ENCODE results near the gene TMED1.
"Not testable (repeated sequence)": the region's sequence is repeated elsewhere in the genome, so short reads cannot be mapped to it uniquely, and the experiment has no call there.

Gene TMED1

DNA sequence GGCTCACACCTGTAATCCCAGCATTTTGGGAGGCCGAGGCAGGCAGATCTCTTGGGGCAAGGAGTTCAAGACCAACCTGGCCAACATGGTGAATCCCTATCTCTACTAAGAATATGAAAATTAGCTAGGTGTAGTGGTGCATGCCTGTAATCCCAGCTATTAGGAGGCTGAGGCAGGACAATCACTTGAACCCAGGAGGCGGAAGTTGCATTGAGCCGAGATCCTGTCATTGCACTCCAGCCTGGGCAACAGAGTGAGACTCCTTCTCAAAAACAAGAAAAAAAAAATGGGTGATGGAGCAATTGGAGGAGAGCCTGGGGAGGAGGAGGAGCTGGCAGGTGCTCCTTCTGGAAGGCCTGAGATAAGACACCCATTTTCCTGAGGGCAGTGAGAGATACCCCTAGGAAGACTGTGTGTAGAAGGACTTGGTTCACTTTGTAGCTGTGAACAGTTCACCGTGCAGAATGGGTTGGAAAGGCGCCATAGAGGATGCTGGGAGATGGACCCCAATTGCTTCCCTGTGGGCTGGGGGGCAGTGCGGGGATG is 26.6 kb upstream of the TMED1 start:
- no peak for DNase-seq (ENCODE audit: low read depth in 2 of 2)

DNA sequence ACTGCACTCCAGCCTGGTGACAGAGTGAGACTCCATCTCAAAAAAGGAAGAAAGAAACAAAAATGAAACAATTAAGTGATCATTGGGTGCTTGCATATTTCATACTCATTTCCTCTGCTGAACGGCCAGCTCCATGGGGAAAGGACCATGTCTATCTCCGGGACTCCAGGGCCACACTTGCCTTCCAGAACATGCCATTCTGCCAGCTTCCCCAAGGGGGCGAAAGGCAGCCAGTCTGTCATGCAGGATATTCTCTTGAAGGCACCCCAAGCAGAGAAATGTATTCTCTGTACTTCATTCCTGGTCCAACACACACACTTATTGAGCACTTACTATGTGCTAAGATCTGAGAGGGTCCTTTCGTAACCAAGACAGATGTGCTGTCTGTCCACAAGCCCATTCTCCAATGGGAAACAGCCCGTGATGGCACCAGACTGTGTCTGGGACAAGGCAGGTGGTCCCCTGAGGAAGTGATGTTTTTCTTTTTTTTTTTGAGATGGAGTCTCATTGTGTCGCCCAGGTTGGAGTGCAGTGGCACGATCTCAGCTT is 25.2 kb upstream of the TMED1 start:
- no peak for DNase-seq (ENCODE audit: low read depth in 2 of 2)

DNA sequence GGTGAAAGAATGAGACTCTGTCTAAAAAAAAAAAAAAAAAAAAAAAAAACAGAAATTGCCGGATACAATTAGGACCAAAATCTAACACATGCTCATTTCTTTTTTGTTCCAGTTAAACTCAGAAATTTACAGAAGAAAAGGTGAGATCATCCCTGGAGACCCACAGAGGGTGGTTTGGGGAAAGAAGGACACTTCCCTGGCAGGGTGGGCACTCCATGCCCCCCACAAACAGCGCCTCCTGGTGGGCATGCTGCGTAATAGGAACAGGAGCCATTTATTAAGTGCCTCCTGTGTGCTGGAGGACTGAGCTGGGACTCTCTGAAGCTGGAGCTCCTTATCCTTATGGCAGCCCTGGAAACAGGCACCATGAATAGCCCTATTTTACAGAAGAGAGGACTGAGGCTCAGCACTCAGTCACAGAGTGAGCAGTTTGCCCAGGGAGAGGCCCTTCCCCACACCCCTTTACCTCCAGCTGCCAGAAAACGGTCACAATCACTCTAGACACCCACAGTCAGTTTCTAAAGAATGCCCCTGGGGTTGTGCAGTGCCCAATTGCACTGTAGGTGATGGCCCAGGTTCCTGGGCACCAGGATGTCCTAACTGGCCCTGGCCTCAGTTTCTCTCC is 22.3 kb upstream of the TMED1 start:
- DNase-seq (ENCODE audit: low read depth in 2 of 2), result no peak

DNA sequence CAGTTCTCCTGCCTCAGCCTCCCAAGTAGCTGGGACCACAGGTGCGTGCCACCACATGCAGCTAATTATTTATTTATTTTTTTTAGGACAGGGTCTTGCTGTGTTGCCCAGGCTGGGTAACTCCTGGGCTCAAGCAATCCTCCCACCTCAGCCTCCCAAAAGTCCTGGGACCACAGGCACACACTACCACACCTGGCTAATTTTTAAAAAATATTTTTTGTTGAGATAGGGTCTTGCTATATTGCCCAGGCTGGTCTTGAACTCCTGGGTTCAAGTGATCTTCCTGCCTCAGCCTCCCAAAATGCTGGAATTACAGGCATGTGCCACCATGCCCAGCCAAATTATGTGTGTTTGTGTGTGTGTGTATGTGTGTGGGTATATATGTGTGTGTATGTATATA is 20.9 kb upstream of the TMED1 start:
- not testable (repeated sequence) for DNase-seq (ENCODE audit: low read depth in 2 of 2)

DNA sequence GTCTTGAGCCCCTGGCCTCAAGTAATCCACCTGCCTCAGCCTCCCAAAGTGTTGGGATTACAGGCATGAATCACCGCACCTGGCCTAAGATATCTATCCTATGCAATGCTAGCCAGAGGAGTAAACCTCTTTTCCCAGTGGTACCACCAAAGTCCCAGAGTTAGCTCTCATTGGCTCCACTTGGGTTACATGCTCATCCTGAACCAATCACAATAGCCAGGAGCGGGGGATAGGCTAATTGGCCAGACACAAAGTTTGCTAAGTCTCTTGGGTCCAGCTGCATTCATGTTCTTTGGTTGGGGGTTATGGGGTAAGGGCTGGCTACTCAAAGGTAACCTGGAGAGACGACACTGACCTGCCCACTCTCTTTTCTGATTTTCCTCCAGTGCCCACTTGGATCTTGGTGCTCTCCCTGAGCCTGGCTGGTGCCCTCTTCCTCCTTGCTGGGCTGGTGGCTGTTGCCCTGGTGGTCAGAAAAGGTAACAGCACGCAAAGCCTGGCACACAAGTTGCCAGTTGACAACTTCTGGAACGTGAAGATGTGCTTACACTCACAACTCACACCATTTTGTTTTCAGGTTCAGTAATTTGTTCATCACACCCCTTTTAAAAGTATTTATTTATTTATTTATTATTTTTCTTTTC is 20.0 kb upstream of the TMED1 start:
- DNase-seq (ENCODE audit: low read depth in 2 of 2), result no peak

DNA sequence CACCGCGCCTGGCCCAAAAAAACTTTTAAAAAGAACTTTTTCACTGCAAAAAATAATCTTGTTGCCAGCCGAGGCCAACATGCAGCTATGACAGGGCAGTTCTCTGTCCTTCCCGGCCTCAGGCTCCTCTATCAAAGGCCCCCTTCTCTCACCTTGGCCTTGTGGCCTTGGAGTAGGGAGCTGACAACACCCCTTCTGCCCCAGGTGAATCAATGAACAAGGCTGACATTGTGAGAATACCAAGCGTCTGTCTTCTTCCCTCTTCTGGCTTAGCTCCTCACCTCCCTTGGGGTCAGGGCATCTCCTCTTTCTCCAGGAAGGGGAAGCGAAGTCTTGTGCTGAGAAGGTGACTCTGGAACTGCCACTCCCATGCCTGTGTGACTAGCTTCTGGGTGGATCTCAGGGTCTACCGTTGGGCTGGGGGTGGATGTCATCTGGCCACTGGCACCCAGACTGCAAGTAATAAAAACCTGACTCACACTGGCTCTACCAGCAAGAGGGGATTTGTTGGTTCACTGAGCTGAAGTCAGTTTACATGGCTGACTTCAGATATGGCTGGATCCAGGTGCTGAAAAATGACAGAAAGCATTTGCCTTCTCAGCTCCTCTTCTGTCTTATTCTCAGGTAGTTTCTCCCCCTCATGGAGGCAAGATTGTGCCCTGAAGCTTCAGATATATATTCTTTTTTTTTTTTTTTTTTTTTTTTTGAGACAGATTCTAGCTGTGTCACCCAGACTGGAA is 18.5 kb upstream of the TMED1 start:
- DNase-seq (ENCODE audit: low read depth in 2 of 2), result no peak

DNA sequence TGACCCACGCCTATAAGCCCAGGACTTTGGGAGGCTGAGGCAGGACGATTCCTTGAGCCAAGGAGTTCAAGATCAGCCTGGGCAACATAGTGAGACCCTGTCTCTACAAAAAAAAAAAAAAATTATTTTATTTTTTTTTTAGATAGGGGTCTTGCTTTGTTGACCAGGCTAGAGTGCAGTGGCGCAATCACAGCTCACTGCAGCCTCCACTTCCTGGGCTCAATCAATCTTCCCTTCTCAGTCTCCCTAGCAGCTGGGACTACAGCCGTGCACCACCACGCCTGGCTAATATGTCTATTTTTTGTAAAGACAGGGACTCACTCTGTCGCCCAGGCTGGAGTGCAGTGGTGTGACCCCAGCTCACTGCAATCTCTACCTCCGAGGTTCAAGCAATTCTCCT is 16.9 kb upstream of the TMED1 start:
- DNase-seq (ENCODE audit: low read depth in 2 of 2), result no peak

DNA sequence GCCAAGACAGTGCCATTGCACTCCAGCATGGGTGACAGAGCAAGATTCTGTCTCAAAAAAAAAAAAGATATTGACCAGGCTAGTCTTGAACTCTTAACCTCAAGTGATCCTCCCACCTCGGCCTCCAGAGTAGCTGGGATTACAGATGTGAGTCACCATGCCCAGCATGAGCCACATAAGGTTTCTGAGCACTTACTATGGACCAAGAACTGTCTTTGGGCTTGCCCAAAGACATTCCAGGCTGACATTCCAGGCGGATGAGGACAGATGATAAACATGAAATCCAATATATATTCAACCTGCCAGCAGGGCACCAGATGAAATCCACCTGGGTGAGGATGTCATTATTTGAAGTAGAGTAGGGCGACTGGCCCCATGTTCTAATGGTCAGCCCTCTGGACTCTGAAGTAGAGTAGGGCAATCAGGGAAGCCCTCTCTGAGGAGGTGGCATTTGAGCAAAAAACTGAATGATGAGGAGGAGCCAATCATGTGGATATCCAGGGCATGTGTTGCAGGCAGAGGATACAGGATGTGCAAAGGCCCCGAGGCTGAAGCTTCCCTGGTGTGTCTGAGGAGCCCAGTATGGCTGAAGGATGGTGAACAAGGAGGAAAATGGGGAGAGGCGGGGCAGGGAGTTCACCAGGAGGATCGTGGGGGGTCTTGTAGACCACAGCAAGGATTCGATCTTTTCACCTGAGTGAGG is 16.2 kb upstream of the TMED1 start:
- DNase-seq (ENCODE audit: low read depth in 2 of 2), result no peak

DNA sequence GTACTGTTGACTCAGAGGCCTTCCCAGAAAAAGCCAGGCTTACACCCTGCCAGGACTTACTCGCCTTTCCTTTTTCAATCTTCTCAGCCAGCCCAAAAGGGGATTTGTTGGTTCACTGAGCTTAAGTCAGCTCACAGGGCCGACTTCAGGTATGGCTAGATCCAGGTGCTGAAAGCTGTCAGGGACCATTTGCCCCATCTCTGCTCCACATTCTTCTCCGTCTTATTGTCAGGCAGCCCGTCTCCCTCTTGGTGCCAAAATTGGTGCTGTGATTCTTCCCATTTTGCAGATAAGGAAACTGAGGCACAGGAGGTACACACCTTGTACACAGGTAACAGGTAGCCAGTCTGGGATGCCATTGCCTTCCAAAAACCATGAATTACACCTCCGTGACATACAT is 14.6 kb upstream of the TMED1 start:
- DNase-seq (ENCODE audit: low read depth in 2 of 2), result no peak

DNA sequence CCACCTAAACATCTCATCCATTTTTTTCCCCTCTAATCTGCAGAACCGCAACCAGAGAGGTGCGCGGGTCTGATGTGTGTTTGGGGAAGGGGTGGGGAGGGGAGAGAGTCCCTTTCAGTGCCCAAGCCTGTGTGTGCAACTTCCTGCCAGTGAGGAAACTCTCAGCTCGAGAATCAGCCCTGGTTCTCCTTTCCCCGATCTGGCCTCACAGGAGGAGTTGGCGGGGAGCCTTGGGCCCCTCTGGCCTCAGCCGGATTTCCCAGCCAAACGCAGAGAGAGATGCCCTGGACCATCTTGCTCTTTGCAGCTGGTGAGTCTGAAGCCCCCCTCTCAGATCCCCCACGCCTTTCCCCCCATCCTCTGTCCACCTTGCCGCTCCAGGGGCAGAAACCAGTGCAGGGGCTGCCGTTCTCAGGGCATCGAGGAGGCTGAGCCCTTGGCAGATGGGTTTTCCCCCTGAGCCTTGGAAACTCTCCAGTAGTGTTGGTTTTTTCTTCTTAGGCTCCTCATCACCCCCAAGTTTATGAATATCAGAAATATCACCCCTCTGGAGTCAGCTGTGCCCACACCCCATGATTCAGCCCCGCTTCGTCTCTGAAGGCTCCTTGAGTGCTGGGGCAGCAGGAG is 12.3 kb upstream of the TMED1 start, which contains the start of gene C19orf38:
Gene C19orf38, plus strand, starts transcription at position 186 of the 627 bp plus-strand sequence. Its CDS starts 94 bp downstream, at position 280.
- DNase-seq (ENCODE audit: low read depth in 2 of 2), result no peak

DNA sequence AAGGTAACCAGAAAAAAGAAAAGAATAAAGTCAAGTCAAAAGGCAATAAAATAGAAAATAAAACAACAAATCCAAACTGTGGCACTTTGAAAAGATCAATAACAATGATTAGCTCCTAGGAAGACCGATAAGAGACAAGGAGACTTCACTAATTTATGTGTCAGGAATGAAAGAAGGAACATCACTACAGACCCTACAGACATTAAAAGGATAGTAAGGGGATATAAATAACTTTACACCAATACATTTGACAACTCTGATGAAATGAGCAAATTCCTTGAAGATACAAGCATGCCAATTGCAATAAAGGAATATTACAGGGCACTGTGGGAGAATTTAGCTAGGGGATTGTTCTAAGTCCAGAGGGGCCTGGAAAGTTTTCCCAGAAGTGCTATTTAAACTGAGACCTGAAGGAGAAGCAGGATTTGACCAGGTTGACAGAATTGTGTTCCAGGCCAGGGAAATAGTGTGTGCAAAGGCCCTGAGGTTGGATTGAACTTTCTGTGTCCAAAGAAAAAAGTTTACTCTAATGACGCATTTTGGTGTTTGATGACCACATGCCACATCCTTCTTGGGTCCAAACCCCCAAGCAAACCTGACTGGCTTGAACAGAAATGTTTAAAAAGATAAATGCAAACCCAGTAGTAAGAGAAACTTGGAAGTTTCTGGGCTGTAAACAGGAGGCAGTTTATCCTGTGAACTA is 10.6 kb upstream of the TMED1 start:
- no peak for DNase-seq (ENCODE audit: low read depth in 2 of 2)

DNA sequence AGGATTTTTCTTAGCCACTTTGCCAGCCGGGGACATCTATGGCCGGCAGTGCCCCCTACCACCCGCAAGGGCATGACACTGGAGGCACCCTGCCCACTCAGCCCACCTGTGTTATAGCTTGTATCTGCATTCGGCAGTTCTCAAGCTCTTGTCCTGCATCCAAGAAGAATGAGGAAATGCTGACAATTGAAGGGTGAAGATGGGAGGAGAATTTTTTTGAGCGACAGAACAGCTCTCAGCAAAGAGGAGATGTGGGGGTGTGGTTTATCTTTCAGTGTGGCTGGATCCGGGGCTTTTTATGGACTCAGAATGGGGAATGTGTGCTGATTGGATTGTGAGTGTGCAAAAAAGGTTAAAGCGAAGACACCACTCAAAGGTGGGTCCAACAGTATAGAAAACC is 6.8 kb upstream of the TMED1 start:
- no peak for DNase-seq (ENCODE audit: low read depth in 2 of 2)

DNA sequence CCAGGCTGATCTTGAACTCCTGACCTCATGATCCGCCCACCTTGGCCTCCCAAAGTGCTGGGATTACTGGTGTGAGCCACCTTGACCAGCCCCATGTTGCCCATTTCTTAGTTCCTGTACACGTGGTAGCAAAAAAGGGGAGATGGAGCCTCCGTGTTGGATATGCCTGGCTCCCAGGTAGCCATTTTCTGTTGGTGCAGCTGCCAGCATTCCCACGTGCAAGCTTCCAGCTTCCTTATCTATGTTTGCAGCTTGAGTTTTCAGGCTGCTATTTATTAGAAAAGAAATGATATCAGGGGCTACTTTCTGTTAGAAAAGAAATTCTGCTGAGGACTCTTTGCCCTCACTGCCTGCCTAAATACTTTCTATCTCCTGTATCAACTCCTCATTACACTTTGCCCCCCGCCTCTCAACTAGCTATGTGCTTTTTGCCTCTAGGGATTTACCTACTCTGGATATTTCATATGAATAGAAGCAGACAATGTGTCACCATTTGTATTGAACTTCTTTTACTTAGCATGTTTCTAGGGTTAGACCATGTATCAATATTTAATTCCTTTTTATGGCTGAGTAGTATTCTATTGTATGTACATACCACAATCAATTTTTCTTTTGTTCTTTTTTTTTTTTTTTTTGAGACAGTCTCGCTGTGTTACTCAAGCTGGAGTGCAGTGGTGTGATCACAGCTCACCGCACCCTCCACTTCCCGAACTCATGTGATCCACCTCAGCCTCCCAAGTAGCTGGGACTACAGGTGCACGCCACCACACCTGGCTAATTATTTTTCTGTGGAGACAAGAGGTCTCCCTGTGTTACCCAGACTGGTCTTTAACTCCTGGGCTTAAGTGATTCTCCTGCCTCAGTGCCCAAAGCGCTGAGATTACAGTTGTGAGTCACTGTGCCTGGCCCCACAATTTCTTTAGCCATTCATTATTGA is 3.4 kb upstream of the TMED1 start:
- no peak for DNase-seq (ENCODE audit: low read depth in 2 of 2)

DNA sequence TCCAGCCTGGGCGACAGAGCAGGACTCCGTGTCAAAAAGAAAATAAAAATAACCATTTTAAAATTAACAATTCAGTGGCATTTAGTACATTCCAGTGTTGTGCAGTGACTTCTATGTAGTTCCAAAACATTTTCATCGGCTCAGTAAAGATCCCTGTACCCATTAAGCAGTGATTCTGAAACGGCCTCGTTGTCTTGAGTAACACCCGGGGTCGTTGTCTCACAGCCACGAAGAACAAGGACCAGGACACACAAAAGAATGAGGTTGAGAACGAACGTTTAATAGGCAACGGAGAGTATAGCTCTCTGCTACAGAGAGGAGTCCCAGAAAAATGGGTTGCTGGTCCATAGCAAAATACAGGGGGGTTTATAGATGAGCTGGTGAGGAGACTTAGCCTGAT is 2.4 kb upstream of the TMED1 start:
- no peak for DNase-seq (ENCODE audit: low read depth in 2 of 2)

DNA sequence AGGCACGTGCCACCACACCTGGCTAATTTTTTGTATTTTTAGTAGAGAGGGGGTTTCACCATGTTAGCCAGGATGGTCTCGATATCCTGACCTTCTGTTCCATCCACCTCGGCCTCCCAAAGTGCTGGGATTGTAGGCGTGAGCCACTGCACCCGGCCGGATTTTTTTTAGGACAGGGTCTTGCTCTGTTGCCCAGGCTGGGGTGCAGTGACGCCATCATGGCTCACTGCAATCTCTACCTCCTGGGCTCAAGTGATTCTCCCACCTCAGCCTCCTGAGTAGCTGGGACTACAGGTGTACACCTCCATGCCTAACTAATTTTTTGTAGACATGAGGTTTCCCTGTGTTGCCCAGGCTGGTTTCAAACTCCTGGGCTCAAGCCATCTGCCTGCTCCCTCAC is 1.6 kb upstream of the TMED1 start:
- not testable (repeated sequence) for DNase-seq (ENCODE audit: low read depth in 2 of 2)

DNA sequence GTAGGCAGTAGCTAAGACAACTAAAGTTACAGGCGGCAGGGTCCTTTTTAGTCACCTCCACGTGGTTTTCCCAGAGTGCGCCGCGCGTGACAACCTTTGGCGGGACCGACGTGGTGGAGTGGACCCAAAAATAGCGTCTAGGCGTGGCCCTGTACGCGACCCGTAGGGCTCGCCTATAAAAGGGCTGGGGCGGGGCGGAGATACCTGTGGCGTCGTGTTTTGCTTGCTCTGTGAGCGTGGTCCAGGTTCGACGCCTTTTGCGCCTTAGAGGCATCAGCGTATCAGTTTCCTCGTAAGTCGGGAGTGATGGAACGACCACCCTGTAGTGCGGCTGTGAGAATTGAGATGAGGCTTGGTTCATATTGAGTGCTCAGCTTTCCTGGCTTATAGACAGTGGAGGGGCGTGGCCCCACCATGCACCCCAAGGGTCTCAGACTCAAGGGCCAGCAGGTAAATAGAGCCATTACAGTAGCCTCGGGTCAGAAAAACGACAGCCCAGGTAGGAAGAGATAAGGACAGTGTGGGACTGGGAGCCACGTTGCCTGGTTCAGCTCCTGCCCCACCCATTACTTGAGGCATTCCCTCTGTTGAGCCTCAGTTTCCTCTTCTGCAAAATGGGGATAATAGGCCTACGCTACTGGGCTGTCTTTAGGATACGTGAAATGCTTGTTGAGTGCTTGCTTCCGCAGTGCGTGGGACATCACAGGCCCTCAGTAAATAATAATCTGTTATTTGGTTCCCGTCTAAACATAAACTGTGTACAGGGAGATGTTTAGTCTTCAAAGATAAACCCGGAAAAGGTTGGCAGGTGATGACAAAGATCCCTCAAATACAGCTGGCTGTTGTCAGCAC is 693 bp upstream of the TMED1 start:
- DNase-seq (ENCODE audit: low read depth in 2 of 2), result peak; percentile 52 to 54

DNA sequence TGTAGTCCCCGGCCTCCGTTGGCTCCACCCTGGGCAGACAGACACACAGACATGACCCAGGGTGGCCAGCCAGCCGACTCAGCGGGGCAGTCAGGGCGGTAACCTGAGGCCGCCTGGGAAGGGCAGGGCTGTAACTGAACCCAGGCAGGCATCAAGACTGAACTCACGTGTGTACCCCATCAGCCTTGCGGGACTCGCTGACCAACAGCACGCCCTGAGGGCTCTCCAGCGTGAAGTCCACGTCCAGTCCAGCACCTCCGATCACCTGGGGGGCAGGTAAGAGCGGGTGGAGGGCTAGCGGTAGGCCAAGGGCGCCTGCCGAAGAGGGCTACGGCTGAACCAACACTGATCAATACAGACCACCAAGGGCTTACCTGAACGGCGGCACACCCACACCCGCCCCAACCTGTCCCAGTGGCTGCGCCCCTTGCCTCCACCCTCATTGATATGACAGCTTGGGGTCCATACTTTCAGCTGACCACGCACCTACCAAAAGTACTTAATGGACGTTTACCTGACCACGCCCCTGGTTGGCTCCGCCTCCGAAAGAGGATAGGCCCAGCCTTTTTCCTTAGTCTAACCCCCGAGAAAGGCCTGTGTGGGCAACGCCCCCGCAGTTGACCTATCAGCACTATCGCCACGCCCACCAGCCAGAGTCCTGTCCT is 791 bp downstream of the TMED1 start:
- DNase-seq (ENCODE audit: low read depth in 2 of 2), result no peak

DNA sequence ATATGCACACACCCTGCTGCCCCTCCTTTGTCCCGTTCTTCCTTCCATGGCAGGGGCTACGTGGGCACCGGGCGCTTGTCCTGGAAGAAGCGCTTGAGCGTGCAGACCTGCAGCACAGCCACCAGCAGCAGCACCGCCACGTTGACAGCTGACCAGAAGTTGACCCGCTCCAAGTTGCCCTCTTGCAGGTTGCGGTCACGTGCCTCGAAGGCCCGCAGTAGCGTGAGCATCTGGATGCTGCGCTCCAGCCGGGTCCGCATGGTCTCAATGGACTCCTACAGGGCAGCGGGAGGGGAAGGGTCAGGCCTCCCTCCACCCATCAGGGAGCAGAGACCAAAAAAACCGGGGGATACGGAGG is 3.1 kb downstream of the TMED1 start:
- DNase-seq (ENCODE audit: low read depth in 2 of 2), result no peak
